PC-9 (cell line): ENCODE data around the gene FAM221A. TPM values are rescaled to one million over a fixed set of nuclear protein-coding genes. Genes with fewer than 3 reads are reported as not detected.

Experiments
- BruUV-seq: library from RNA; stranded (reverse); fragments of 400-500 nt; replicated peaks from 2 replicates; lab custom pipeline; 2021; lab: Mats Ljungman, UMichigan
- CTCF ChIA-PET: fragments of 300-600 bp; sonication (Branson Sonifier 250); formaldehyde crosslinking; loops from one replicate; lab custom pipeline; 2022; ENCODE audit warnings: antibody characterized with exemption; lab: Charles Lee
- POLR2A ChIA-PET: fragments of 300-600 bp; sonication (Branson Sonifier 250); formaldehyde crosslinking; loops from one replicate; lab custom pipeline; 2022; ENCODE audit warnings: antibody characterized with exemption; ENCODE audit not compliant: unreplicated experiment; lab: Charles Lee
- DNase-seq, 2 experiments: peaks; one replicate each; pipeline versions ENCODE4 v3.0.0 to v3.0.0-alpha.2; 2015 to 2022; ENCODE audit warnings: mixed read lengths in 1 of 2
- H2AFZ ChIP-seq: fragments of 200-600 bp; sonication (generic); 2 replicates; pipeline ENCODE4 v1.8.1; 2017; ENCODE audit warnings: antibody characterized with exemption
- H3F3A ChIP-seq: fragments of 200-600 bp; sonication (generic); 2 replicates; pipeline ENCODE4 v1.8.1; 2017; ENCODE audit warnings: antibody characterized with exemption, mild to moderate bottlenecking, low read depth; ENCODE audit not compliant: insufficient read depth
- H3K27ac ChIP-seq: fragments of 200-600 bp; sonication (generic); 2 replicates; pipeline ENCODE4 v1.6.1; 2016; ENCODE audit warnings: mixed run types
- H3K27me3 ChIP-seq: fragments of 200-600 bp; sonication (generic); 2 replicates; pipeline ENCODE4 v1.6.1; 2016; ENCODE audit warnings: low read depth, mixed run types; ENCODE audit not compliant: insufficient read depth
- H3K36me3 ChIP-seq: fragments of 200-600 bp; sonication (generic); 2 replicates; pipeline ENCODE4 v1.6.1; 2016; ENCODE audit warnings: low read depth, mixed run types
- H3K4me1 ChIP-seq: fragments of 200-600 bp; sonication (generic); replicated peaks from 2 replicates; pipeline ENCODE4 v1.6.1; 2016; ENCODE audit warnings: mixed run types; ENCODE audit not compliant: insufficient read depth
- H3K4me2 ChIP-seq: fragments of 200-600 bp; sonication (generic); 2 replicates; pipeline ENCODE4 v1.6.1; 2017; ENCODE audit warnings: mixed run types
- H3K4me3 ChIP-seq: fragments of 200-600 bp; sonication (generic); 2 replicates; pipeline ENCODE4 v1.6.1; 2016; ENCODE audit warnings: mixed run types
- H3K79me2 ChIP-seq: fragments of 200-600 bp; sonication (generic); 2 replicates; pipeline ENCODE4 v1.6.1; 2017; ENCODE audit warnings: low read depth, mixed run types
- H3K9me2 ChIP-seq: fragments of 200-600 bp; sonication (generic); 2 replicates; pipeline ENCODE4 v1.8.1; 2017; ENCODE audit warnings: mild to moderate bottlenecking; ENCODE audit not compliant: insufficient read depth
- H3K9me3 ChIP-seq: fragments of 200-600 bp; sonication (generic); 2 replicates; pipeline ENCODE4 v1.8.1; 2016; ENCODE audit warnings: low read depth; ENCODE audit not compliant: insufficient read depth
- H4K20me1 ChIP-seq: fragments of 200-600 bp; sonication (generic); 2 replicates; pipeline ENCODE4 v1.8.1; 2017; ENCODE audit not compliant: insufficient read depth
- EZH2 ChIP-seq: fragments of 200-600 bp; sonication (generic); IDR thresholded peaks from 2 replicates; pipeline ENCODE4 v1.8.0; 2017; ENCODE audit warnings: antibody characterized with exemption, low read depth
- intact Hi-C: fragments of 100-400 bp; cut with micrococcal nuclease; formaldehyde crosslinking; loops from one replicate; pipeline ENCODE4 v1.10.0; 2022; ENCODE audit not compliant: unreplicated experiment
- total RNA-seq: library from RNA; stranded (reverse); gene quantifications from 2 replicates; pipeline ENCODE4 v1.2.3, GENCODE V29; 2021
- TF ChIP-seq, protein P1 (sequence below): fragments of 200-600 bp; sonication (generic); conservative IDR thresholded peaks from 2 replicates; pipeline ENCODE4 v1.6.1; 2017; ENCODE audit warnings: mixed run types, antibody characterized with exemption, mild to moderate bottlenecking, moderate library complexity

FAM221A gene
- total RNA-seq, 1 experiment from 2014 or later, result 2.4 TPM

DNA sequence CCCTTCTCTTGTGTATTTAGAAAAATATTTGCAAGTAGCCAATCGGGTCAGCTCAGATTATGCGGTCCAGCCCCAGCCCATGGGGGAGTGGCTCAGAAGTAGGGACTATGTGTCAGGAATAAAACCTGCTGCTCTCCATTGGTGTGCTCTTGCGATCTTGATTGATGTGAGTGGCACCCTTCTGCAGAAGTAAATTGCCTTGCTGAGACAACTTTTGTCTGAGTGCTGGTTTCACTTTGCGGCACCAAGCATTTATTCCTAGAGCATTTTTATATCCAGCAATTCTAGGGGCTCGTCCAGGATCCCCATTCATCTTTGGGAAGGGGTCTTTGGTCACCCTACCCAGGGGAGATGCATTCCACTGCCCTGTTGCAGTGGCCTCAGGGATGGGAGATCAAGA, 26.1 kb upstream of the FAM221A start:
- Histone ChIP-seq H3K4me3 (no peak overlapping the region), H3K4me2 (no peak overlapping the region), H3K36me3 (no peaks in the 10 kb centered on the region), H2AFZ (no peak overlapping the region), H3K4me1 (no peaks in the 10 kb centered on the region), H3K9me2 (no peaks in the 10 kb centered on the region), H3K9me3 (peaks cover 18% of the 10 kb centered on the region), H4K20me1 (no peaks in the 10 kb centered on the region), H3K79me2 (no peaks in the 10 kb centered on the region), H3K27me3 (no peaks in the 10 kb centered on the region), H3K27ac (no peak overlapping the region), H3F3A (no peaks in the 10 kb centered on the region)
- CTCF ChIA-PET, result no interaction called here
- DNase-seq, result no peak
- TF ChIP-seq, protein P1, sequence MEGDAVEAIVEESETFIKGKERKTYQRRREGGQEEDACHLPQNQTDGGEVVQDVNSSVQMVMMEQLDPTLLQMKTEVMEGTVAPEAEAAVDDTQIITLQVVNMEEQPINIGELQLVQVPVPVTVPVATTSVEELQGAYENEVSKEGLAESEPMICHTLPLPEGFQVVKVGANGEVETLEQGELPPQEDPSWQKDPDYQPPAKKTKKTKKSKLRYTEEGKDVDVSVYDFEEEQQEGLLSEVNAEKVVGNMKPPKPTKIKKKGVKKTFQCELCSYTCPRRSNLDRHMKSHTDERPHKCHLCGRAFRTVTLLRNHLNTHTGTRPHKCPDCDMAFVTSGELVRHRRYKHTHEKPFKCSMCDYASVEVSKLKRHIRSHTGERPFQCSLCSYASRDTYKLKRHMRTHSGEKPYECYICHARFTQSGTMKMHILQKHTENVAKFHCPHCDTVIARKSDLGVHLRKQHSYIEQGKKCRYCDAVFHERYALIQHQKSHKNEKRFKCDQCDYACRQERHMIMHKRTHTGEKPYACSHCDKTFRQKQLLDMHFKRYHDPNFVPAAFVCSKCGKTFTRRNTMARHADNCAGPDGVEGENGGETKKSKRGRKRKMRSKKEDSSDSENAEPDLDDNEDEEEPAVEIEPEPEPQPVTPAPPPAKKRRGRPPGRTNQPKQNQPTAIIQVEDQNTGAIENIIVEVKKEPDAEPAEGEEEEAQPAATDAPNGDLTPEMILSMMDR, result no peak
- no peak for TF ChIP-seq EZH2
- BruUV-seq, result no TSS peak
- intact Hi-C loops, result loop anchor here (1.0 to 5.0 kb wide), 2 partner anchors 58 to 82 kb away; no protein-coding TSS in a partner anchor
- POLR2A ChIA-PET, result no interaction called here

DNA sequence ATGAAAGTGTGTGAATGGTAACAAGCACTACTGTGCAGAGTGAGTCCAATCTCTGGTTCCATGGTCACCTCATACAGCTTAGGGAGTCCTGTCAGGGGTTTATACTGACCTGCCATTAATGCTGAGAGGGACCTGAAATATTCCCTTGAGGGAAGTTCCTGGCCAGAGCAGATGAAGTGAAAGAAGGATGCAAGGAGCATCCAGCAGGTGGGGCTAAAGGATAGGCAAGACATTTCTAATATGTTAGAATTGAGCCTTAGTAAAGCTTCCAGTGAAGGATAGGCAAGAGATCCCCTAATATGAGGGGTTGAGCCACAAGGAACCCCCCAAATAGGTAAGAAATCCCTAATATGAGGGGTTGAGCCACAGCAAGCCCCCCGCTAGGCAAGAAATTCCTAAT, 25.5 kb upstream of the FAM221A start:
- H2AFZ ChIP-seq, result no peak overlapping the region
- no peak overlapping the region for H3K27ac ChIP-seq
- POLR2A ChIA-PET, result no interaction called here
- peak in 1 of 2 experiments; percentile 29 for DNase-seq
- H3K4me2 ChIP-seq, result no peak overlapping the region
- BruUV-seq, result no TSS peak
- CTCF ChIA-PET, result no interaction called here
- TF ChIP-seq EZH2, result no peak
- TF ChIP-seq, protein P1, result peak; percentile 66
- no peaks in the 10 kb centered on the region for H3K4me1 ChIP-seq
- no peaks in the 10 kb centered on the region for H3F3A ChIP-seq
- no peaks in the 10 kb centered on the region for H3K27me3 ChIP-seq
- peaks cover 18% of the 10 kb centered on the region for H3K9me3 ChIP-seq
- H4K20me1 ChIP-seq, result no peaks in the 10 kb centered on the region
- intact Hi-C loops, result loop anchor here (1.0 to 5.0 kb wide), 2 partner anchors 58 to 82 kb away; no protein-coding TSS in a partner anchor
- no peaks in the 10 kb centered on the region for H3K79me2 ChIP-seq
- H3K9me2 ChIP-seq, result no peaks in the 10 kb centered on the region
- no peak overlapping the region for H3K4me3 ChIP-seq
- no peaks in the 10 kb centered on the region for H3K36me3 ChIP-seq

DNA sequence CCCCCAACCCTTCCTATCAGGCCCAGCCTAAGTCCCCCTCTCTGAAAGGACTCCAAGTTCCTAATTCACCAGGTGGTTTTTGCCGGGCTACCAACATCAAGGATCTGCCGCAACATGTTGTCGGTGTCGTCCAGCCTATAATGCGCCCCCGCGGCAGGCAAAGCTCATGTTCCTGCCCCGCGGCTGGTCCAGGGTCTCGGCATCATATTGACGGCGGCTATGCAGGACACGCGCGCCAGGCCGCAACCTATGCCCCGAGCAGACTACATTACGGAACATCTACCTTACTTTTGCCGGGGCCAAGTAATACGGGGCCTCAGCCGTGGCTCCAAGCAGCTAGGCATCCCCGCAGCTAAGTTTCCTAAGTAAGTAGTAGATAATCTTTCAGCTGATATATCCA, 24.6 kb upstream of the FAM221A start:
- Histone ChIP-seq H3K9me3 (peaks cover 16% of the 10 kb centered on the region), H3K4me3 (no peak overlapping the region), H3K4me2 (no peak overlapping the region), H3K27ac (no peak overlapping the region), H3K36me3 (no peaks in the 10 kb centered on the region), H3K4me1 (no peaks in the 10 kb centered on the region), H3K9me2 (no peaks in the 10 kb centered on the region), H2AFZ (no peak overlapping the region), H3F3A (no peaks in the 10 kb centered on the region), H3K79me2 (no peaks in the 10 kb centered on the region), H4K20me1 (no peaks in the 10 kb centered on the region), H3K27me3 (no peaks in the 10 kb centered on the region)
- CTCF ChIA-PET, result no interaction called here
- DNase-seq, result no peak
- intact Hi-C loops, result no loop called here
- BruUV-seq, result no TSS peak
- POLR2A ChIA-PET, result no interaction called here
- TF ChIP-seq, protein P1, result no peak
- TF ChIP-seq EZH2, result no peak
